ENCODE data around the gene SLC10A3.

The SLC10A3 gene

DNA sequence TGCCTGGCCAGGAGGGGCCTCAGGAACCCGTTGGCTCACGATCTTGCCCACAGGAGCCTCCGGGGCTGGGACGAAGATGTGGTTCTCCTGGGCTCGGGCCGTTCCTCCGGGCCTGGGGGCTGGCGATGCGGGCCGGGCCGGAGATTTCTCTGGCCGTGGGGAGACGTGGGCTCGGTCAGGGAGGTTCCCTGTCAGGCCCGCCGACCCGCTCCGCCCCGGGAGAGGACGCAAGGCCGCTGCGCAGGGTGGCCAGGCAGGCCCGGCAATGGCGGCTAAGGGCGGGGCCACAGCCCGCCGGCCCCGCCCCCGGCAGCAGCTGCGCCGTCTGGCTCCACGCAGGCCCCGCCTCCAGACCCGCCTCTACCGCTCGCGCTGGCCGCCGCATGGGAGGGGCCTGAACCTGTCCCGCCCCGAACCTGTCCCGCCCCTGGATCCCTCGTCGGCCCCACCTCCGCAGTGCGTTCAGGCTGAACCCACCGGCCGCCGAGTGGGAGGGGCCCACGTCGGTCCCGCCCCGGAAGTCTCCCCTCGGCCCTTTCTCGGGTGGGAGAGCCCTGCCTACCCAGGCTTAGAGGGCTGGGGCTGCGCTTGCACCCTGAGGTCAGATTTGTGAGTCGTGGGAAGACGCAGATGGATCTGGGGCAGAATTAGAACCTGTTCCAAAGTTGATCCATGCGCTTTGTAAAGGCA lies 25.7 kb upstream of the SLC10A3 start, which contains the start of gene FAM3A:
Gene FAM3A (minus strand): TSS at position 267 of the 690 bp plus-strand sequence. CDS start 460 bp downstream, outside the sequence.
- TF ChIP-seq GATA3 (IDR thresholded peaks at IDR 0.05; ENCODE audit: low read depth, low read length): no peak
- TF ChIP-seq GATA2 (IDR thresholded peaks at IDR 0.05; ENCODE audit: low read depth, low read length): no peak

DNA sequence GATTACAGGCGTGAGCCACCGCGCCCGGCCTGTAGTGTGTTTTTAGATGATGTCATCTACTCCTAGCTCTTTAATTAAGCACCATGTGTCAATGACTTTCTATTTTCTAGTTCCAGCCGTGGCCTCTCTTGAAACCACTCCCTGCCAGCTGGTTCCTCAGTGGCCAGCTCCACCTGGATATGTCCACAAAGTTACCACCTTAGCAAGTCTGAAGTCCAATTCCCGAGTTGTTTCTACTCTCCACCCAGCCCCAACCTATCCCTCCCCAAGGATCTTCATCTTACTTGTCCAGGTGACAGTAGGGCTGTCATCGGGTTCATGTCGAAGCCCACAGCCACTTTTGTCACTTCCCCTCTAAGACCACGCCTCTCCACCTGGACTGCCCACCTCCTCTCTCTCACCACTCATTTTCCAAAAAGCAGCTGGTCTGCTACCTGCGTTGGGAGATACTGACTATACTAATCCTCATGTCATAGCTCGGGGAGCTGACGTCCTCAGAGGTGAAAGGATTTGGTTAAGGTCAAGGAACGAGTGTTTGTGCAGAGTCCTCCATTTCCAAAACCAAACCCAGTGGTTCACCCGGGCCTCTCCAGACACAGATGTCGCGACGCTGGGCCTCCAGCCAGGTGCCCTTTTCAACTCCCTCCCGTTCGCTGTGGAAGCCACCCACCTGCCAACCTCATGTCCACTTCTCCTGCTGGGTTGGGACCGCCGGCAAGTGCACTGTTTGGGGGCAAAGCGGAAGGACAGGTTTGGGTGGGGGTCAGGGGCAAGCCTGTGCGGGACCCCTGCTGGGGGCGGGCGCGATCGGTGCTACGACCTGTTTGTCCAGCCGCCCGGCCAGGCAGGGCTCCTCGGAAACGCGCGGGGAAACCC lies 24.9 kb upstream of the SLC10A3 start:
- TF ChIP-seq GATA2 (IDR thresholded peaks at IDR 0.05; ENCODE audit: low read depth, low read length) (no peak), GATA3 (IDR thresholded peaks at IDR 0.05; ENCODE audit: low read depth, low read length) (no peak)

- TF ChIP-seq GATA3 (IDR thresholded peaks at IDR 0.05; ENCODE audit: low read depth, low read length) (no peak), GATA2 (IDR thresholded peaks at IDR 0.05; ENCODE audit: low read depth, low read length) (no peak)
These were observed 23.3 kb upstream of the SLC10A3 start for GRCh38 chrX:154513716-154514115.

DNA sequence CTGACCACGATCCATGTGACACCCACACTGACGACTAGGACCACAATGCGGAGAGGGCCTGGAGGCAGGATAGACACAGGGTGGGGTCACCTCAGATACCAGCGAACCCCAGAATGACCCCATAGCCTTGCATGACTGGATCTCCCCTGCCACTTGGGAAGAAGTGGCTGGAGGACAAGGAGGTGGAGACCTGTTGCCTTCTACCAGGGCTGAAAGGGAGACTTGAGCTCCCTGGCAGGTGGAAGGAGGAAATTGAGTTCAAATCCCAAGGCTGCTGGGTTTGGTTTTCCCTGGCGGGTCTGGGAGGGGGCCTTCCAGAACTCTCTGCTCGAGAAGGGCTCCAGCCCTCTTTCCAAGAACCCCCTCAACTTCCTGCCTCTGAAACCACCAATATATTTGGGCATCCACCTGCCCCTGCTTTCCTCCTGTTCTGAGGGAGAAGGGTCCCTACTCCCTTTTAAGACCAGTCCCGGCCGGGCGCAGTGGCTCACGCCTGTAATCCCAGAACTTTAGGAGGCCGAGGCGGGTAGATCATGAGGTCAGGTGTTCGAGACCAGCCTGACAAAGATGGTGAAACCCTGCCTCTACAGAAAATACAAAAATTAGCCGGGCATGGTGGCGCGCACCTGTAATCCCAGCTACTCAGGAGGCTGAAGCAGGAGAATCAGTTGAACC lies 22.6 kb upstream of the SLC10A3 start:
- TF ChIP-seq GATA2 (IDR thresholded peaks at IDR 0.05; ENCODE audit: low read depth, low read length): no peak
- no peak for TF ChIP-seq GATA3 (IDR thresholded peaks at IDR 0.05; ENCODE audit: low read depth, low read length)

GRCh38 chrX:154511761-154512160 lies 21.3 kb upstream of the SLC10A3 start:
- TF ChIP-seq GATA3 (IDR thresholded peaks at IDR 0.05; ENCODE audit: low read depth, low read length): no peak
- no peak for TF ChIP-seq GATA2 (IDR thresholded peaks at IDR 0.05; ENCODE audit: low read depth, low read length)

- TF ChIP-seq GATA3 (IDR thresholded peaks at IDR 0.05; ENCODE audit: low read depth, low read length) (no peak), GATA2 (IDR thresholded peaks at IDR 0.05; ENCODE audit: low read depth, low read length) (no peak)
These were observed 19.0 kb upstream of the SLC10A3 start for GRCh38 chrX:154509455-154509854.

DNA sequence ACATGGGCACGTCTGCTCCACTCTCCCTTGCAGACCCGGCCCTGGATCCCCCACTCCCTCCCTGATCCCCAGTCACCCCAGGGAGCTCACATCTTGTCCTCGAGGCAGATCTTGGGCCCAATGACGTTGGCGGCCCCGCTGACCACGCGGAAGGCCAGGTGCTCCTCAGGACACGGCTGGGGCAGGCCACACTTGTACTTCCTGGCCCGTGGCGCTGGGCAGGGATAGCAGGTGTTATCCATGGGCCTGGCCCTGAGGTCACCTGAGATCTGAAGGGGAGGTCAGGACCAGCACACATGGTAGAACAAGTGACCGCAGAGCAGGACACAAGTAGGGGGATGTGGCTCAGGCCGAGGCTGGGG lies 17.9 kb upstream of the SLC10A3 start:
- TF ChIP-seq GATA2 (IDR thresholded peaks at IDR 0.05; ENCODE audit: low read depth, low read length) (no peak), GATA3 (IDR thresholded peaks at IDR 0.05; ENCODE audit: low read depth, low read length) (no peak)

GRCh38 chrX:154507673-154508383 lies 17.4 kb upstream of the SLC10A3 start:
- TF ChIP-seq GATA3 (IDR thresholded peaks at IDR 0.05; ENCODE audit: low read depth, low read length) (no peak), GATA2 (IDR thresholded peaks at IDR 0.05; ENCODE audit: low read depth, low read length) (no peak)

- TF ChIP-seq GATA2 (IDR thresholded peaks at IDR 0.05; ENCODE audit: low read depth, low read length): no peak
- TF ChIP-seq GATA3 (IDR thresholded peaks at IDR 0.05; ENCODE audit: low read depth, low read length): no peak
These were observed 16.3 kb upstream of the SLC10A3 start for GRCh38 chrX:154506483-154507332.

DNA sequence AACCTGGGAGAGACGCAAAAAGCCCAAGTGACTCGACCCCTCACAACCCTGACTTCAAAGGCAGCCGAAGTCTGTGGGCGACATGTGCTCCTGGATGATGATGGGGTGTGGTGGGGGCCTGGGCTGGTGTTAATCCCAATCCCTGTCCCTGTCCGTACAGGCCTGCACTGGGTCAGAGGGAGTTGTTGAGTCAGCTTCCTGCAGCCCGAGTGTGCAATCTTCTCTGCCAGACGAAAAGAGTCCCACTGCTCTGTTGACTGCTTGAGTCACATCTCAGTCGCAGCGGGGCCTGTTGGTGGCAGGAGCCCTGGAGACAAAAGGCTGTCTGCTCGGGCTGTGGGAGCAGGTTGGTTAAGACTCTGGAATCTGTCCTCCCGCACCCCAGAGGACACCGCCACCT lies 15.3 kb upstream of the SLC10A3 start:
- TF ChIP-seq GATA3 (IDR thresholded peaks at IDR 0.05; ENCODE audit: low read depth, low read length): no peak
- TF ChIP-seq GATA2 (IDR thresholded peaks at IDR 0.05; ENCODE audit: low read depth, low read length): no peak

DNA sequence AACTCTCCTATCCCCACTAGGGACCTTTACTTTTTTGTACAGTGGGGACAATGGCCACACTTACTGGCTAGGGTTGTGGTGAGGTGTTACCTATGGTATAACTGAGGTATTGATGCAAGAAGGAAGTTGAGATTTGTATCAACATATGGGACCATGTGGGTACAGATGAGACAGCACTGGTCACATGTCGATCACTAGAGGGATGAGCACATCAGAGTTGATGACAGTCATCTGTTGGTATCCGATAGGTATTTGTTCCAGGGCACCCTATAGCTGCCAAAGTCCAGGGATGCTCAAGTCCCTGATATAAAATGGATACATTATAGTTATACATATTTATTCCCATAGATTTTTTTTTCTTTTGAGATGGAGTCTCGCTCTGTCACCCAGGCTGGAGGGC lies 12.6 kb upstream of the SLC10A3 start:
- TF ChIP-seq GATA2 (IDR thresholded peaks at IDR 0.05; ENCODE audit: low read depth, low read length) (no peak), GATA3 (IDR thresholded peaks at IDR 0.05; ENCODE audit: low read depth, low read length) (no peak)

GRCh38 chrX:154502098-154502497 lies 11.7 kb upstream of the SLC10A3 start:
- TF ChIP-seq GATA2 (IDR thresholded peaks at IDR 0.05; ENCODE audit: low read depth, low read length) (no peak), GATA3 (IDR thresholded peaks at IDR 0.05; ENCODE audit: low read depth, low read length) (no peak)

GRCh38 chrX:154495472-154495922 lies 5.1 kb upstream of the SLC10A3 start:
- TF ChIP-seq GATA2 (IDR thresholded peaks at IDR 0.05; ENCODE audit: low read depth, low read length) (no peak), GATA3 (IDR thresholded peaks at IDR 0.05; ENCODE audit: low read depth, low read length) (no peak)

Data from SH-SY5Y (cell line).